Erythroblast (primary cell): ENCODE results near the gene ITSN1.

Experiments
- DNase-seq, 2 experiments: peaks; one replicate each; lab custom pipeline; 2025; lab: John Stamatoyannopoulos, UW
- GATA1 ChIP-seq: IDR thresholded peaks from 2 replicates; pipeline ENCODE4 v1.6.1; 2011; ENCODE audit warnings: low read depth, mild to moderate bottlenecking, control low read depth, low read length, moderate library complexity
- POLR2A ChIP-seq: IDR thresholded peaks from 2 replicates; pipeline ENCODE4 v1.6.1; 2011; ENCODE audit warnings: mild to moderate bottlenecking, low read length

Gene ITSN1

GRCh38 chr21:33940164-33940880 lies 298.0 kb downstream of the ITSN1 start:
- DNase-seq: no peak

GRCh38 chr21:33940881-33941245 lies 298.6 kb downstream of the ITSN1 start:
- no peak for DNase-seq
- TF ChIP-seq POLR2A: no peak
- TF ChIP-seq GATA1: no peak

More at GRCh38 chr21:33940164-33940880, 298.0 kb downstream of the ITSN1 start:
- TF ChIP-seq POLR2A: no peak
- TF ChIP-seq GATA1: no peak

- no peak for DNase-seq
- TF ChIP-seq POLR2A: no peak
- no peak for TF ChIP-seq GATA1
These were observed 300.1 kb downstream of the ITSN1 start for GRCh38 chr21:33942426-33942825.

- TF ChIP-seq POLR2A (no peak), GATA1 (no peak)
- no peak for DNase-seq
These were observed 301.0 kb downstream of the ITSN1 start for GRCh38 chr21:33943293-33943692.

- DNase-seq: no peak
- TF ChIP-seq GATA1 (no peak), POLR2A (no peak)
These were observed 302.0 kb downstream of the ITSN1 start for GRCh38 chr21:33944185-33944763.

DNA sequence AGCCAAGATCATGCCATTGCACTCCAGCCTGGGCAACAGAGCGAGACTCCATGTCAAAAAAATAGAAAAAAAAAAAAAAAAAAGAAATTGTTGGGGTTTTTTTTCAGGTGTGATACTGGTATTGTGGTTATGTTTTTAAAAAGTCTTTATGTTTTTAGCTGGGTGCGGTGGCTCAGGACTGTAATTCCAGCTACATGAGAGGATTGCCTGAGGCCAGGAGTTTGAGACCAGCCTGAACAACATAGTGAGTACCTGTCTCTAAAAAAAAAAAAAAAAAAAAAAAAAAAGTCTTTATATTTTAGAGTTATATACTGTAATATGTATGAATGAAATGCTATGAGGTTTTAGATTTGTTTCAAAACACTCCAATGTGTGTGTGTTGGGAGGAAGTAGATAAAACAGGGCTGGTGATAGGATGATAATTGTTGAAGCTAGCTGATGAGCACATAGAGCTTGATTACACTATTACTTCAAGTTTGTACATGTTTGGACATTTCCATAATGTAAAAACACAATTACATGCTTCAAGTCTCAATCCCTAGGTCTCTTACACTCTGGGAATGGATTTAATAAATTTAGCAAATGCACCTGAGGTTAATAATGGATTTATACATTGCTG lies 303.5 kb downstream of the ITSN1 start:
- DNase-seq: peak; percentile 41 to 67
- no peak for TF ChIP-seq GATA1
- no peak for TF ChIP-seq POLR2A

- peak; percentile 42 to 45 for DNase-seq
- TF ChIP-seq GATA1: no peak
These were observed 305.3 kb downstream of the ITSN1 start for GRCh38 chr21:33947451-33948095.

GRCh38 chr21:33948096-33948950 lies 306.0 kb downstream of the ITSN1 start:
- DNase-seq: peak; percentile 19 to 29
- TF ChIP-seq POLR2A (no peak), GATA1 (no peak)

- TF ChIP-seq POLR2A (no peak), GATA1 (no peak)
- DNase-seq: no peak
These were observed 306.7 kb downstream of the ITSN1 start for GRCh38 chr21:33948951-33949444.
